ENCODE results near the gene LAMB3. TPM values are rescaled to one million over a fixed set of nuclear protein-coding genes. Genes with fewer than 3 reads are reported as not detected.
A peak's percentile ranks its signal among the peaks of the same experiment; 100 is the strongest.

The LAMB3 gene
- total RNA-seq, 4 donors from 2014 or later = 47.2 to 147 (median 126) TPM

DNA sequence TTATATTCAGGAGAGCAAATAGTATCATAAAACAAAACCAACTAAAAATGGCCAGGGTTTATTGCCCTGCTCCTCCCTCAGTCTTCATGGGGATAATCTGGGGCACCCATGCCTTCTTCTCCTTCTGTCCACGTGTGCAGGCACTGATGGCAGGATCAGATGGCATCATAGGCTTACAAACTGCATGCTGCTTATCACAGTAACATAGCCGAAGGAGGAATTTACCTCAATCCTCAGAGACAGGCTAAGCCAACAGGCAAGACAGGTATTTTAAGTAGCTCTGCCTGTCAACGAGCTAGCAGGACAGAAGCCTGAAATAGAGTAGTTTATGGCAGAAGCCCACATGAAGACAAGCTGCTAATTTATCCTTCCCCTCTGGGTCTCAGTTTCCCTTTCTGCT is 9.4 kb downstream of the LAMB3 start:
- H3K9me3 ChIP-seq = no peaks in the 10 kb centered on the region
- TF ChIP-seq POLR2A (IDR thresholded peaks at IDR 0.05) = no peak
- peak in 1 of 3 donors; percentile 50 for TF ChIP-seq POLR2AphosphoS5 (IDR thresholded peaks at IDR 0.05)
- H3K27me3 ChIP-seq = no peaks in the 10 kb centered on the region
- intact Hi-C loops (cut with DNase I; ENCODE audit: low total_unique reads) (no loop called here), in situ Hi-C loops (cut with MboI; ENCODE audit: low pct_ligation_motif_present in 1 of 4, low pct_unique_long_range_greater_than_20kb in 1 of 4, low sequenced_read_pairs in 3 of 4) (no loop called here)
- H3K4me3 ChIP-seq = no peak overlapping the region
- peaks cover 31 to 53% (median 37%) of the 10 kb centered on the region in 4 donors for H3K4me1 ChIP-seq
- H3K27ac ChIP-seq = peak overlapping the region; percentile 64 to 87 (median 83)
- DNase-seq = peak; percentile 70
- no peaks in the 10 kb centered on the region for H3K36me3 ChIP-seq
- 16 to 26% methylated on average over 2 to 3 of the region's 3 CpGs for WGBS, 2 donors (ENCODE audit: low coverage in 1 of 2)

GRCh38 chr1:209641832-209642172 is 10.4 kb downstream of the LAMB3 start:
- Histone ChIP-seq H3K9me3 (no peaks in the 10 kb centered on the region), H3K4me3 (no peak overlapping the region), H3K4me1 (peaks cover 30 to 47% (median 34%) of the 10 kb centered on the region in 4 donors), H3K27me3 (no peaks in the 10 kb centered on the region), H3K36me3 (no peaks in the 10 kb centered on the region), H3K27ac (peak overlapping the region; percentile 37 to 87 (median 83))
- 56% methylated on average over 5 of the region's 5 CpGs; no CpG with 5 or more reads in 1 of the 2 donors for WGBS, 2 donors (ENCODE audit: low coverage in 1 of 2)
- peak; percentile 45 to 55 (median 52) for TF ChIP-seq POLR2AphosphoS5 (IDR thresholded peaks at IDR 0.05)
- no peak for TF ChIP-seq POLR2A (IDR thresholded peaks at IDR 0.05)
- TF ChIP-seq EP300 (IDR thresholded peaks at IDR 0.05; ENCODE audit: low read depth) = no peak
- TF ChIP-seq, protein P1, sequence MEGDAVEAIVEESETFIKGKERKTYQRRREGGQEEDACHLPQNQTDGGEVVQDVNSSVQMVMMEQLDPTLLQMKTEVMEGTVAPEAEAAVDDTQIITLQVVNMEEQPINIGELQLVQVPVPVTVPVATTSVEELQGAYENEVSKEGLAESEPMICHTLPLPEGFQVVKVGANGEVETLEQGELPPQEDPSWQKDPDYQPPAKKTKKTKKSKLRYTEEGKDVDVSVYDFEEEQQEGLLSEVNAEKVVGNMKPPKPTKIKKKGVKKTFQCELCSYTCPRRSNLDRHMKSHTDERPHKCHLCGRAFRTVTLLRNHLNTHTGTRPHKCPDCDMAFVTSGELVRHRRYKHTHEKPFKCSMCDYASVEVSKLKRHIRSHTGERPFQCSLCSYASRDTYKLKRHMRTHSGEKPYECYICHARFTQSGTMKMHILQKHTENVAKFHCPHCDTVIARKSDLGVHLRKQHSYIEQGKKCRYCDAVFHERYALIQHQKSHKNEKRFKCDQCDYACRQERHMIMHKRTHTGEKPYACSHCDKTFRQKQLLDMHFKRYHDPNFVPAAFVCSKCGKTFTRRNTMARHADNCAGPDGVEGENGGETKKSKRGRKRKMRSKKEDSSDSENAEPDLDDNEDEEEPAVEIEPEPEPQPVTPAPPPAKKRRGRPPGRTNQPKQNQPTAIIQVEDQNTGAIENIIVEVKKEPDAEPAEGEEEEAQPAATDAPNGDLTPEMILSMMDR (IDR thresholded peaks at IDR 0.05) = no peak
- DNase-seq = peak; percentile 56
- in situ Hi-C loops (cut with MboI; ENCODE audit: low pct_ligation_motif_present in 1 of 4, low pct_unique_long_range_greater_than_20kb in 1 of 4, low sequenced_read_pairs in 3 of 4) = no loop called here
- intact Hi-C loops (cut with DNase I; ENCODE audit: low total_unique reads) = no loop called here

DNA sequence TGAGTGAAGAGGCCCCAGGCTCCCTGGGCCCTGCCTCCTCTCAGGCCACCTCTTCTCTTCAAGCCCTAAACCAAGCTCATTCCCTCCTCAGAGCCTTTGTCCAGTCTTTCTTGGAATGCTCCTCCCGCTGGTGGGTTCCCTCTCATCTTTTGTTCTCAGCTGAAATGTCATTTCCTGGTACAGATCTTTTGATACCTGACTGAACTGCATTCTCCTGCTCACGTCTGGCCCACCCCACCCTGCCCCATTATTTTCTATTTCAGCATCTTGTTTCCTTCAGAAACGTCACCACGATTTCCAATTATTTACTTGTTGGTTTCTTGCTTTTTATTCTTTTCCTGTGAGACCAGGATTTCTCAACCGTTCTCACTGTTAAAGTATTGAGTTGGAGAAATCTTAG is 16.4 kb downstream of the LAMB3 start:
- DNase-seq = no peak
- Histone ChIP-seq H3K27ac (no peak overlapping the region), H3K4me1 (peaks cover 0 to 3% (median 0%) of the 10 kb centered on the region in 4 donors), H3K36me3 (peaks cover 0 to 4% (median 0%) of the 10 kb centered on the region in 4 donors), H3K27me3 (no peaks in the 10 kb centered on the region), H3K9me3 (no peaks in the 10 kb centered on the region), H3K4me3 (no peak overlapping the region)
- 55 to 85% methylated on average over 2 to 5 of the region's 5 CpGs for WGBS, 2 donors (ENCODE audit: low coverage in 1 of 2)
- in situ Hi-C loops (cut with MboI; ENCODE audit: low pct_ligation_motif_present in 1 of 4, low pct_unique_long_range_greater_than_20kb in 1 of 4, low sequenced_read_pairs in 3 of 4) = no loop called here
- TF ChIP-seq POLR2AphosphoS5 (IDR thresholded peaks at IDR 0.05) (no peak), EP300 (IDR thresholded peaks at IDR 0.05; ENCODE audit: low read depth) (no peak), POLR2A (IDR thresholded peaks at IDR 0.05) (no peak)
- TF ChIP-seq, protein P1 (IDR thresholded peaks at IDR 0.05) = no peak
- intact Hi-C loops (cut with DNase I; ENCODE audit: low total_unique reads) = loop anchor here (5.0 kb wide), 1 partner anchor 1381 kb away; no protein-coding TSS in a partner anchor

GRCh38 chr1:209634005-209634737 is 18.1 kb downstream of the LAMB3 start:
- in situ Hi-C loops (cut with MboI; ENCODE audit: low pct_ligation_motif_present in 1 of 4, low pct_unique_long_range_greater_than_20kb in 1 of 4, low sequenced_read_pairs in 3 of 4) = no loop called here

More at GRCh38 chr1:209634005-209634737, 18.1 kb downstream of the LAMB3 start:
- H3K27ac ChIP-seq = no peak overlapping the region
- peaks cover 0 to 4% (median 0%) of the 10 kb centered on the region in 4 donors for H3K4me1 ChIP-seq
- intact Hi-C loops (cut with DNase I; ENCODE audit: low total_unique reads) = no loop called here
- TF ChIP-seq EP300 (IDR thresholded peaks at IDR 0.05; ENCODE audit: low read depth) (no peak), POLR2AphosphoS5 (IDR thresholded peaks at IDR 0.05) (no peak), POLR2A (IDR thresholded peaks at IDR 0.05) (no peak)
- TF ChIP-seq, protein P1 (IDR thresholded peaks at IDR 0.05) = no peak
- no peak for DNase-seq
- no peak overlapping the region for H3K4me3 ChIP-seq
- no peaks in the 10 kb centered on the region for H3K9me3 ChIP-seq
- H3K27me3 ChIP-seq = no peaks in the 10 kb centered on the region
- H3K36me3 ChIP-seq = peaks cover 0 to 4% (median 0%) of the 10 kb centered on the region in 4 donors
- 89% methylated on average over 20 of the region's 20 CpGs; no CpG with 5 or more reads in 1 of the 2 donors for WGBS, 2 donors (ENCODE audit: low coverage in 1 of 2)

All from transverse colon (tissue), 4 donors.